HG02884 (cell line): ENCODE results near the gene ANGPTL7.
A peak's percentile ranks its signal among the peaks of the same experiment; 100 is the strongest.

Experiments
- ATAC-seq: cut with Tn5 transposase; IDR thresholded peaks from one replicate; pipeline ENCODE4 v1.9.1; 2021; ENCODE audit warnings: mild to moderate bottlenecking, moderate library complexity; ENCODE audit not compliant: unreplicated experiment

Gene ANGPTL7

GRCh38 chr1:11198851-11199594 is 9.9 kb downstream of the ANGPTL7 start:
- no peak for ATAC-seq

GRCh38 chr1:11204396-11205190 is 15.4 kb downstream of the ANGPTL7 start:
- no peak for ATAC-seq

GRCh38 chr1:11207898-11208611 is 18.9 kb downstream of the ANGPTL7 start:
- ATAC-seq = no peak

GRCh38 chr1:11211461-11211860 is 22.3 kb downstream of the ANGPTL7 start:
- no peak for ATAC-seq

GRCh38 chr1:11211925-11212587 is 22.9 kb downstream of the ANGPTL7 start:
- no peak for ATAC-seq

GRCh38 chr1:11214698-11215380 is 25.7 kb downstream of the ANGPTL7 start:
- ATAC-seq = no peak

- no peak for ATAC-seq
Observed at GRCh38 chr1:11215381-11216005, 26.3 kb downstream of the ANGPTL7 start.

- no peak for ATAC-seq
Observed at GRCh38 chr1:11216074-11216473, 26.9 kb downstream of the ANGPTL7 start.

- peak; percentile 48 for ATAC-seq
Observed at GRCh38 chr1:11227106-11228077, 38.2 kb downstream of the ANGPTL7 start.

- no peak for ATAC-seq
Observed at GRCh38 chr1:11229203-11229602, 40.0 kb downstream of the ANGPTL7 start.

- no peak for ATAC-seq
Observed at GRCh38 chr1:11233208-11233607, 44.1 kb downstream of the ANGPTL7 start.

- ATAC-seq = no peak
Observed at GRCh38 chr1:11237356-11237755, 48.2 kb downstream of the ANGPTL7 start.

GRCh38 chr1:11238311-11238710 is 49.2 kb downstream of the ANGPTL7 start:
- no peak for ATAC-seq

- ATAC-seq = no peak
Observed at GRCh38 chr1:11245248-11245647, 56.1 kb downstream of the ANGPTL7 start.
